Thyroid gland (tissue), 4 donors: ENCODE measurements around the gene ASPSCR1. TPM values are rescaled to one million over a fixed set of nuclear protein-coding genes. Genes with fewer than 3 reads are reported as not detected.

Experiments used
- DNase-seq, 2 donors: peaks; one replicate each; pipeline ENCODE4 v3.0.0-alpha.2; 2019
- H3K27ac ChIP-seq, 3 donors: fragments of 200-600 bp; sonication (generic); 1 replicate in 2 of 3; 2 replicates in 1 of 3; pipeline ENCODE4 v1.5.1; 2016 to 2019; ENCODE audit warnings: mild to moderate bottlenecking in 1 of 3, moderate library complexity in 1 of 3
- H3K27me3 ChIP-seq: fragments of 200-600 bp; sonication (generic); one replicate; pipeline ENCODE4 v1.5.1; 2019
- H3K36me3 ChIP-seq, 2 donors: fragments of 200-600 bp; sonication (generic); one replicate each; pipeline ENCODE4 v1.5.1; 2016 to 2019
- H3K4me1 ChIP-seq, 2 donors: fragments of 200-600 bp; sonication (generic); one replicate each; pipeline ENCODE4 v1.5.1; 2017 to 2019
- H3K4me3 ChIP-seq, 3 donors: fragments of 200-600 bp; sonication (generic); replicated peaks in 1 of 3; 1 replicate in 2 of 3; 2 replicates in 1 of 3; pipeline ENCODE4 v1.5.1; 2016; ENCODE audit warnings: mild to moderate bottlenecking in 1 of 3
- H3K9me3 ChIP-seq: fragments of 200-600 bp; sonication (generic); one replicate; pipeline ENCODE4 v1.5.1; 2017
- CTCF ChIP-seq, 6 experiments: fragments of 200-600 bp in 3 of 6; fragments of 450-650 bp in 3 of 6; sonication (generic) in 3 of 6; IDR thresholded peaks; one replicate each; pipeline ENCODE4 v1.5.1; 2016 to 2019; ENCODE audit warnings: antibody characterized with exemption in 6 of 6, mild to moderate bottlenecking in 2 of 6, inconsistent platforms in 1 of 6, moderate library complexity in 1 of 6
- POLR2A ChIP-seq, 2 donors: fragments of 450-650 bp; IDR thresholded peaks; one replicate each; pipeline ENCODE4 v1.6.1; 2017; ENCODE audit warnings: antibody characterized with exemption in 2 of 2, mild to moderate bottlenecking in 2 of 2, moderate library complexity in 1 of 2
- WGBS, 2 donors: methylation state at CpG; one replicate each; pipeline ENCODE4 v1.1.5; 2017; 5-methylcytosine and 5-hydroxymethylcytosine counted together
- intact Hi-C: fragments of 100-400 bp; cut with DNase I; formaldehyde crosslinking; loops from one replicate; pipeline ENCODE4 v1.15.1; 2023
- total RNA-seq, 4 donors: library from RNA; depleted of rRNA; stranded (reverse); fragments of >200 nt; gene quantifications; one replicate each; pipeline ENCODE4 v1.2.3, GENCODE V29; 2016

The ASPSCR1 gene
- total RNA-seq, 4 donors from 2014 or later, result 23.2 to 53.6 (median 35.7) TPM

DNA sequence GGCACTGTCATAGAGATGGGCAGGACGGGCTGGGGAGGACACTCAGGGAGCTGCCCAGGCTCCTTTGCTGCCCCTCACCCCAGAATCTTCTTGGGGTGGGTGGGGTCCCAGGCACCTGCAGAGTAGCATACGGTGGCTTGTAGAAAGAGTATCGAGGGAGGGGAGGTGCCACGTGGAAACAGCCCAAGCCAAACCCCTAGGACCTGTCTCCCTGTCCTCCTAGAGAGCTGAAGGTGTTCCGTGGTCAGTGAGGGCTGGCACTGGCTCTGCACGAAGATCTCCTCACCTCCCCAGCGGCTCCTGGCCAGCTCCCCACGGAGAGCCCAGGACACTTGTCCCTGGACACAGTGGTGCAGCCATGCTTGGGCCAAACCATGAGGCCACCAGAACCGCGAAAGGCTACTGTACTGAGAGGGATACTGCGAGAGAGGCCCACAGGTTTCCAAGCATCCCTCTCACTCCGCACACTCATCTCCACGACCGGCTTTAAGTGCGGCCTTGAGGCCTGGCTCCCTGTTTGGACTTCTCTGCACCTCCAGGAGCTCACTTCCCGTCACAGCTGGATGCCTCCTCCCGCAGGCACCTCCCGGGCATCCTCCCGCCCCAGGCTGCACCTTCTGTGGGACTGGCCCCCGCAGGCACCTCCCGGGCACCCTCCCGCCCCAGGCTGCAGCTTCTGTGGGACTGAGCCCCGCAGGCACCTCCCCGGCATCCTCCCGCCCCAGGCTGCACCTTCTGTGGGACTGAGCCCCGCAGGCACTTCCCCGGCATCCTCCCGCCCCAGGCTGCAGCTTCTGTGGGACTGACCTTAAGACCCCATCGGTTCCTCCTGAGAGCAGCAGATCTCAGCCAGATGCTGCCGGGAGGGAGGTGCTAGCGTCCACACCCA, 47.9 kb upstream of the ASPSCR1 start:
- TF ChIP-seq POLR2A (IDR thresholded peaks at IDR 0.05), result no peak
- TF ChIP-seq CTCF (IDR thresholded peaks at IDR 0.05), result no peak

GRCh38 chr17:81930142-81931125, 47.0 kb upstream of the ASPSCR1 start:
- Histone ChIP-seq H3K27ac (no peak overlapping the region), H3K27me3 (no peaks in the 10 kb centered on the region), H3K4me3 (no peak overlapping the region), H3K9me3 (no peaks in the 10 kb centered on the region), H3K4me1 (peaks cover 12 to 19% of the 10 kb centered on the region in 2 donors), H3K36me3 (no peaks in the 10 kb centered on the region)
- 85% methylated on average over 13 to 15 of the region's 20 CpGs for WGBS, 2 donors
- TF ChIP-seq POLR2A (IDR thresholded peaks at IDR 0.05) (no peak), CTCF (IDR thresholded peaks at IDR 0.05) (no peak)
- intact Hi-C loops, result no loop called here
- DNase-seq, result no peak

More for the DNA sequence above, 47.9 kb upstream of the ASPSCR1 start:
- Histone ChIP-seq H3K4me3 (no peak overlapping the region), H3K27me3 (no peaks in the 10 kb centered on the region), H3K27ac (no peak overlapping the region), H3K36me3 (no peaks in the 10 kb centered on the region), H3K4me1 (peaks cover 21 to 29% of the 10 kb centered on the region in 2 donors), H3K9me3 (no peaks in the 10 kb centered on the region)
- WGBS, 2 donors, result 89 to 92% methylated on average over 25 to 31 of the region's 31 CpGs
- no peak for DNase-seq
- intact Hi-C loops, result no loop called here

- intact Hi-C loops, result no loop called here
- no peak for DNase-seq
- TF ChIP-seq CTCF (IDR thresholded peaks at IDR 0.05) (no peak), POLR2A (IDR thresholded peaks at IDR 0.05) (no peak)
These were observed 46.3 kb upstream of the ASPSCR1 start for GRCh38 chr17:81931189-81931556.

GRCh38 chr17:81931557-81932332, 45.7 kb upstream of the ASPSCR1 start:
- Histone ChIP-seq H3K4me3 (no peak overlapping the region), H3K36me3 (no peaks in the 10 kb centered on the region), H3K27me3 (no peaks in the 10 kb centered on the region), H3K27ac (no peak overlapping the region), H3K4me1 (peaks cover 9 to 14% of the 10 kb centered on the region in 2 donors), H3K9me3 (no peaks in the 10 kb centered on the region)
- TF ChIP-seq CTCF (IDR thresholded peaks at IDR 0.05) (no peak), POLR2A (IDR thresholded peaks at IDR 0.05) (no peak)
- intact Hi-C loops, result no loop called here
- 51 to 66% methylated on average over 10 to 12 of the region's 15 CpGs for WGBS, 2 donors
- DNase-seq, result no peak

More at GRCh38 chr17:81931189-81931556, 46.3 kb upstream of the ASPSCR1 start:
- H3K4me3 ChIP-seq, result no peak overlapping the region
- H3K27me3 ChIP-seq, result no peaks in the 10 kb centered on the region
- WGBS, 2 donors, result 64 to 78% methylated on average over 7 to 12 of the region's 13 CpGs
- H3K9me3 ChIP-seq, result no peaks in the 10 kb centered on the region
- H3K36me3 ChIP-seq, result no peaks in the 10 kb centered on the region
- H3K4me1 ChIP-seq, result peaks cover 9 to 12% of the 10 kb centered on the region in 2 donors
- no peak overlapping the region for H3K27ac ChIP-seq
